Stimulated activated memory B cell treated with anti-CD40 and anti-IgM and Interleukin-4, amounts not matched to agents 10 μg/mL and 1 μg/mL and 100 μg/mL, for 72 hours (primary cell): ENCODE measurements around the gene TMEM176B.

Source experiments
- ATAC-seq: fragments of 150-1000 bp; cut with Tn5 transposase; 2 replicates; pipeline ENCODE4 v1.10.0; 2021
- H3K27ac Mint-ChIP-seq: one replicate; pipeline ENCODE4 v1.8.0; 2022; ENCODE audit warnings: mild to moderate bottlenecking, mixed read lengths
- H3K27me3 Mint-ChIP-seq: one replicate; pipeline ENCODE4 v1.8.0; 2022; ENCODE audit warnings: mixed read lengths
- H3K36me3 Mint-ChIP-seq: one replicate; pipeline ENCODE4 v1.8.0; 2022; ENCODE audit warnings: mixed read lengths
- H3K4me1 Mint-ChIP-seq: one replicate; pipeline ENCODE4 v1.8.0; 2022; ENCODE audit warnings: mixed read lengths
- H3K4me3 Mint-ChIP-seq: one replicate; pipeline ENCODE4 v1.8.0; 2022; ENCODE audit warnings: mild to moderate bottlenecking, moderate library complexity, mixed read lengths
- H3K9me3 Mint-ChIP-seq: one replicate; pipeline ENCODE4 v1.8.0; 2022; ENCODE audit warnings: mixed read lengths

Gene TMEM176B

GRCh38 chr7:150754951-150755350, 45.2 kb downstream of the TMEM176B start:
- no peak overlapping the region for H3K4me3 Mint-ChIP-seq
- ATAC-seq, result no peak
- peaks cover 23% of the 10 kb centered on the region for H3K27me3 Mint-ChIP-seq
- peaks cover 21% of the 10 kb centered on the region for H3K4me1 Mint-ChIP-seq
- H3K36me3 Mint-ChIP-seq, result no peaks in the 10 kb centered on the region
- H3K27ac Mint-ChIP-seq, result no peak overlapping the region
- H3K9me3 Mint-ChIP-seq, result no peaks in the 10 kb centered on the region

DNA sequence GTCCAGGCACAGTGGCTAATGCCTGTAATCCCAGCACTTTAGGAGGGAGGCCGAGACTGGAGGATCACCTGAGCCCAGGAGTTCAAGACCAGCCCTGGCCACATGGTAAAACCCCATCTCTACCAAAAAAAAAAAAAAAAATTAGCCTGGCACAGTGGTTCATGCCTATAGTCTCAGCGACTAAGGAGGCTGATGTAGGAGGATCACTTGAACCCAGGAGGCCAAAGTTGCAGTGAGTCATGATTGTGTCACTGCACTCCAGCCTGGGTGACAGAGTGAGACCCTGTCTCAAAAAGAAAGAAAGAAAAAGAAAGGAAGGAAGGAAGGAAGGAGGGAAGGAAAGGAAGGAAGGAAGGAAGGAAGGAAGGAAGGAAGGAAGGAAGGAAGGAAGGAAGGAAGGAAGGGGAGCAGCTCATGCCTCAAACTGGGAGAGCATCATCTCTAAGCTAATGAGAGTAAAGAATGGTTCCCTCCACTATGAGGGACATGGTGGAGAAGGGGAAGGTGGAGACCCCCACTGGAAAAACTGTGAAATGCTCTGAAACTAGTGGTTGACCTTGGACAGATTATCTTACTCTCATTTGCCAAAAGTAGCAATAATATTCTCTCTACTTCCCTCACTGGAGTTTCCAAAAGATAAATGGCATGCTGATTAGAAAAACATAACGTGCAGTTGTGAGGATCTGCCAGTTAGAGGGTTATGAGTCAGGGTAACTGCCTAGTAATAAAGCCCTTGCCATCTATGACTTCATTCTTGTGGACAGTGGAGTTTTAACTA, 46.1 kb downstream of the TMEM176B start:
- H3K27me3 Mint-ChIP-seq, result peaks cover 23% of the 10 kb centered on the region
- peaks cover 21% of the 10 kb centered on the region for H3K4me1 Mint-ChIP-seq
- no peaks in the 10 kb centered on the region for H3K36me3 Mint-ChIP-seq
- H3K9me3 Mint-ChIP-seq, result no peaks in the 10 kb centered on the region
- H3K27ac Mint-ChIP-seq, result peak overlapping the region; percentile 34
- peak; percentile 58 for ATAC-seq
- no peak overlapping the region for H3K4me3 Mint-ChIP-seq

- no peaks in the 10 kb centered on the region for H3K9me3 Mint-ChIP-seq
- no peak overlapping the region for H3K4me3 Mint-ChIP-seq
- no peaks in the 10 kb centered on the region for H3K36me3 Mint-ChIP-seq
- no peak overlapping the region for H3K27ac Mint-ChIP-seq
- H3K27me3 Mint-ChIP-seq, result peaks cover 23% of the 10 kb centered on the region
- peaks cover 21% of the 10 kb centered on the region for H3K4me1 Mint-ChIP-seq
- no peak for ATAC-seq
Observed at GRCh38 chr7:150753239-150753638, 46.9 kb downstream of the TMEM176B start.

DNA sequence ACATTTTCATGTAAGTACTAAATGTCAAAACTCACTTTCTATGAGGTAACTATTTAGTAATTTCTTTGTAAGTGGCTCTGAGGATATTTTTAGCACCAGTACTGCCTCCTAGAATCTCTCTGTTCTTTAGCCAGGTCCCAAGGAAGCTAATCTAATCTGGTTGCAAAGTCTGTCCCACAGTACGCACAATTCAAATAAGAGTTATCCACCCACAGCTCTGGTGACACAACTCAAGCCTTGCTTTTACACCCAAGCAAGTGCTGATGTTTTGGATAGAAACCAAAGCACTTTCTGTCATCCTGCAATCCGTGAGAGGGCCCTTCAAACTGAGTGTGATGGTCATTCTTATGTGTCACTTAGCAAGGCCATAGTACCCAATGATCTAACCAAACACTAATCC, 48.5 kb downstream of the TMEM176B start:
- ATAC-seq, result no peak
- Mint-ChIP-seq H3K9me3 (no peaks in the 10 kb centered on the region), H3K4me3 (no peak overlapping the region), H3K36me3 (no peaks in the 10 kb centered on the region), H3K4me1 (peaks cover 21% of the 10 kb centered on the region), H3K27me3 (peaks cover 30% of the 10 kb centered on the region), H3K27ac (no peak overlapping the region)

- H3K27ac Mint-ChIP-seq, result no peak overlapping the region
- no peak for ATAC-seq
- H3K4me1 Mint-ChIP-seq, result no peaks in the 10 kb centered on the region
- no peak overlapping the region for H3K4me3 Mint-ChIP-seq
- H3K36me3 Mint-ChIP-seq, result no peaks in the 10 kb centered on the region
- peaks cover 48% of the 10 kb centered on the region for H3K27me3 Mint-ChIP-seq
- H3K9me3 Mint-ChIP-seq, result no peaks in the 10 kb centered on the region
Observed at GRCh38 chr7:150748376-150748775, 51.8 kb downstream of the TMEM176B start.

GRCh38 chr7:150746921-150747320, 53.2 kb downstream of the TMEM176B start:
- no peak overlapping the region for H3K4me3 Mint-ChIP-seq
- no peak overlapping the region for H3K27ac Mint-ChIP-seq
- peaks cover 6% of the 10 kb centered on the region for H3K36me3 Mint-ChIP-seq
- no peaks in the 10 kb centered on the region for H3K9me3 Mint-ChIP-seq
- H3K4me1 Mint-ChIP-seq, result no peaks in the 10 kb centered on the region
- H3K27me3 Mint-ChIP-seq, result peaks cover 50% of the 10 kb centered on the region
- ATAC-seq, result no peak

GRCh38 chr7:150745876-150746275, 54.3 kb downstream of the TMEM176B start:
- H3K4me3 Mint-ChIP-seq, result no peak overlapping the region
- H3K36me3 Mint-ChIP-seq, result peaks cover 7% of the 10 kb centered on the region
- H3K9me3 Mint-ChIP-seq, result no peaks in the 10 kb centered on the region
- no peaks in the 10 kb centered on the region for H3K4me1 Mint-ChIP-seq
- no peak overlapping the region for H3K27ac Mint-ChIP-seq
- peaks cover 59% of the 10 kb centered on the region for H3K27me3 Mint-ChIP-seq
- ATAC-seq, result no peak

GRCh38 chr7:150745086-150745485, 55.1 kb downstream of the TMEM176B start:
- Mint-ChIP-seq H3K27me3 (peaks cover 58% of the 10 kb centered on the region), H3K9me3 (peaks cover 2% of the 10 kb centered on the region), H3K4me1 (no peaks in the 10 kb centered on the region), H3K36me3 (peaks cover 7% of the 10 kb centered on the region), H3K27ac (no peak overlapping the region), H3K4me3 (no peak overlapping the region)
- ATAC-seq, result peak; percentile 14

DNA sequence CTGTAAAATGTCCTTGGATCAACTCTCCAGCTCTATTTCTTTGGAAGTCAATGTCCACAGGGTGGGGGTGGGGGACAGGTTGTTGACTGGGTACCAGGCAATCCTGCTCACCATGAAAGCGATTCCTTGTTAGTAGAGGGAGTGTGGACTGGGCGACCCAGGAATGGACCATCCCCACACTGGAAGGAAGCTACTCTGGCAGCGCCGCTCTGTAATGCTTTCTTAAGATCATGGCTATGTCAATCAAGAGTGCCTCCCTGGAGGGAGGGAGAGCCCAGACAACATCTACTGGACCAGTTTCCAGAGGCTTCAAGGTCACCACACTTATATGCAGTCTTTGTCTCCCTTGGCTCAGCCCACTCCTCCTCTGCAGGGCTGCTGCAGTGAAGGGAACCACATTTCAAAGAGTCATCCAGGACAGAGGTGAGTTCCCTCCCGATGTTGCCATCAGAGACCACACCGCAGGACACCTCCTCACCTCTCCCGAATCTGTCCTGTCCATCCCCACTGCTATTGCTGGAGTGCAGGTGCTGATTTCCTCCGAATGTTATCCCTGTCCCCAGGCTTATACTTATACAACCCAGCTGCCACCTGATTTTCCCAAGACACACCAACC, 56.0 kb downstream of the TMEM176B start:
- H3K27ac Mint-ChIP-seq, result no peak overlapping the region
- peaks cover 2% of the 10 kb centered on the region for H3K9me3 Mint-ChIP-seq
- no peak overlapping the region for H3K4me3 Mint-ChIP-seq
- H3K27me3 Mint-ChIP-seq, result peaks cover 63% of the 10 kb centered on the region
- no peaks in the 10 kb centered on the region for H3K4me1 Mint-ChIP-seq
- peaks cover 7% of the 10 kb centered on the region for H3K36me3 Mint-ChIP-seq
- no peak for ATAC-seq

DNA sequence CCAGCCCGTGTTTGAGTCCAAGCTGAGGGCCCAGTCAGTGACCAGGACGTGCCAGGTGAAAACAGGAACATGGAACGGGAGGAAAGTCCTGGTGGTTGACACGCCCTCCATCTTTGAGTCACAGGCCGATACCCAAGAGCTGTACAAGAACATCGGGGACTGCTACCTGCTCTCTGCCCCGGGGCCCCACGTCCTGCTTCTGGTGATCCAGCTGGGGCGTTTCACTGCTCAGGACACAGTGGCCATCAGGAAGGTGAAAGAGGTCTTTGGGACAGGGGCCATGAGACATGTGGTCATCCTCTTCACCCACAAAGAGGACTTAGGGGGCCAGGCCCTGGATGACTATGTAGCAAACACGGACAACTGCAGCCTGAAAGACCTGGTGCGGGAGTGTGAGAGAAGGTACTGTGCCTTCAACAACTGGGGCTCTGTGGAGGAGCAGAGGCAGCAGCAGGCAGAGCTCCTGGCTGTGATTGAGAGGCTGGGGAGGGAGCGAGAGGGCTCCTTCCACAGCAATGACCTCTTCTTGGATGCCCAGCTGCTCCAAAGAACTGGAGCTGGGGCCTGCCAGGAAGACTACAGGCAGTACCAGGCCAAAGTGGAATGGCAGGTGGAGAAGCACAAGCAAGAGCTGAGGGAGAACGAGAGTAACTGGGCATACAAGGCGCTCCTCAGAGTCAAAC, 57.7 kb downstream of the TMEM176B start:
- Mint-ChIP-seq H3K36me3 (peaks cover 7% of the 10 kb centered on the region), H3K4me1 (peaks cover 6% of the 10 kb centered on the region), H3K27me3 (peaks cover 72% of the 10 kb centered on the region), H3K4me3 (no peak overlapping the region), H3K27ac (no peak overlapping the region), H3K9me3 (peaks cover 2% of the 10 kb centered on the region)
- ATAC-seq, result no peak
